Fibroblast of villous mesenchyme (primary cell): ENCODE results near the gene TPGS1. TPM values are rescaled to one million over a fixed set of nuclear protein-coding genes. Genes with fewer than 3 reads are reported as not detected.
A peak's percentile ranks its signal among the peaks of the same experiment; 100 is the strongest.

Experiments
- DNase-seq: peaks from one replicate; pipeline ENCODE4 v3.0.0-alpha.2; 2010; ENCODE audit warnings: low read depth
- H3K4me3 ChIP-seq: 2 replicates; pipeline ENCODE4 v1.5.1; 2011; ENCODE audit warnings: low read depth, mild to moderate bottlenecking, low read length
- CTCF ChIP-seq: IDR thresholded peaks from 2 replicates; pipeline ENCODE4 v1.5.1; 2012; ENCODE audit warnings: low read depth, mild to moderate bottlenecking, low read length; ENCODE audit not compliant: insufficient read depth
- total RNA-seq: library from RNA; depleted of rRNA; stranded (reverse); fragments of >200 nt; gene quantifications from 2 replicates; pipeline ENCODE4 v1.2.3, GENCODE V29; 2012

Gene TPGS1
- total RNA-seq, 1 donor: 16.8 TPM

- TF ChIP-seq CTCF: no peak
- DNase-seq: no peak
These were observed 31.5 kb downstream of the TPGS1 start for GRCh38 chr19:538641-539428.

GRCh38 chr19:539429-540030, 32.2 kb downstream of the TPGS1 start:
- no peak for TF ChIP-seq CTCF
- DNase-seq: no peak
- no peak overlapping the region for H3K4me3 ChIP-seq

More at GRCh38 chr19:538641-539428, 31.5 kb downstream of the TPGS1 start:
- no peak overlapping the region for H3K4me3 ChIP-seq

- no peak overlapping the region for H3K4me3 ChIP-seq
- no peak for DNase-seq
- TF ChIP-seq CTCF: no peak
These were observed 33.8 kb downstream of the TPGS1 start for GRCh38 chr19:540867-541637.

GRCh38 chr19:541699-542098, 34.4 kb downstream of the TPGS1 start:
- DNase-seq: no peak
- H3K4me3 ChIP-seq: no peak overlapping the region
- TF ChIP-seq CTCF: no peak

GRCh38 chr19:542173-542866, 35.0 kb downstream of the TPGS1 start:
- DNase-seq: no peak
- TF ChIP-seq CTCF: no peak
- no peak overlapping the region for H3K4me3 ChIP-seq

- no peak for TF ChIP-seq CTCF
- peak within 1 kb of the TSS; percentile 21 for H3K4me3 ChIP-seq
- DNase-seq: no peak
These were observed 36.8 kb downstream of the TPGS1 start, which contains the start of gene GZMM for GRCh38 chr19:543910-544608. GZMM (plus strand) TSS chr19:544053; CDS start chr19:544072, 19 bp downstream.
